ENCODE measurements around the gene RUNX1.
"Not testable (repeated sequence)": the region's sequence is repeated elsewhere in the genome, so short reads cannot be mapped to it uniquely, and the experiment has no call there.

Gene RUNX1

DNA sequence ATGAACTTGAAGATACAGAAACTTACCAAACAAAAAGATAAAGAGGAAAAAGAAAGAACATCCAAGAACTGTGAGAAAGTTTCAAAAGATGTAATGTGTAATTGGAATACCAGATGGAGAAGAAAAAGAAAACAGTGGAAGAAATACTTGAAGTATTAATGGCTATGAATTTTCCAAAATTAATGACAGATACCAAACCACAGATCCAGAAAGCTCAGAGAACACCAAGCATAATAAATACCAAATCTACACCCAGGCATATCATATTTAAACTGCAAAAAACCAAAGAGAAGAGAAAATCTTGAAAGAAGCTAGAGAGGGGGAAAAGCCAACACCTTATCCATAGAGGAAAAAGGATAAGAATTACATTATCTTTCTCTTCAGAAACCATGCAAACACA, 243.9 kb downstream of the RUNX1 start:
- no peak for DNase-seq (ENCODE audit: low read depth)

DNA sequence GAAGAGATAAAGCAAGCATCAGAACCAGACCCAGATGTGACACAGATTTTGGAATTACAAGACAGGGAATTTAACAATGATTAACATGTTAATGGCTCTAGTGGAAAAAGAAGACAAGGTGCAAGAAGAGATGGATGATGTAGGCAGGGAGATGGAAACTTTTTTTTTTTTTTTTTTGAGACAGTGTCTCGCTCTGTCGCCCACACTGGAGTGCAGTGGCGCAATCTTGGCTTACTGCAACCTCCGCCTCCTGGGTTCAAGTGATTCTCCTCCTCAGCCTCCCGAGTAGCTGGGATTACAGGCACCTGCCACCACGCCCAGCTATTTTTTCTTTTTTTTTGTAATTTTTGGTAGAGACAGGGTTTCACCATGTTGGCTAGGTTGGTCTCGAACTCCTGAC, 244.5 kb downstream of the RUNX1 start:
- DNase-seq (ENCODE audit: low read depth): not testable (repeated sequence)

DNA sequence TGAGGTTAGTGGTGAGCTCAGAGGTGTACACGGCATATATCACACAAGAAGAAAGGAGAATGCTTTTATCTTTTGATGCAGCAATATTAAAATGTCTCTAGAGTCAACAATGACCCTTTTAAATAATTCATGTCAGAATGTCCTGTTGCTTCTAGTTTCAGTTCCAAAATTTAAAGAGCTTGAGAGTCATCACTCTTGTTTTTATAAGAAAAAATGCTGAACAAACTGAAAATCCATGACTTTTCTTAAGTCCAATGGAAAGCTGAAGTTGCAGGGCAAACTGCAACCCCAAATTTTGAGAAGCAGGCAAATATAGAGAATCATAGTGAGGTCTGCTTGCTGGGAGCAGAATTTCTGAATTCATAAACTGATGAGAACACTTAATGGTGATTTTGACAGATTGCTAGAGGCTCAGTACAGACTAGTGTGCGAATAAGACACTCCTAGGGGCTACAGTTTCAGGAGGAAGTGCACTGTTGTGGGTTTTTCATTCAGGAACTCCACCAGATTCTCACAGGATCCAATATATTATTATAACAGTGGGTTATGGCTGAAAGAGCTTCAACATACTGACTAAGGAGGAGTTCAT, 245.2 kb downstream of the RUNX1 start:
- no peak for DNase-seq (ENCODE audit: low read depth)

DNA sequence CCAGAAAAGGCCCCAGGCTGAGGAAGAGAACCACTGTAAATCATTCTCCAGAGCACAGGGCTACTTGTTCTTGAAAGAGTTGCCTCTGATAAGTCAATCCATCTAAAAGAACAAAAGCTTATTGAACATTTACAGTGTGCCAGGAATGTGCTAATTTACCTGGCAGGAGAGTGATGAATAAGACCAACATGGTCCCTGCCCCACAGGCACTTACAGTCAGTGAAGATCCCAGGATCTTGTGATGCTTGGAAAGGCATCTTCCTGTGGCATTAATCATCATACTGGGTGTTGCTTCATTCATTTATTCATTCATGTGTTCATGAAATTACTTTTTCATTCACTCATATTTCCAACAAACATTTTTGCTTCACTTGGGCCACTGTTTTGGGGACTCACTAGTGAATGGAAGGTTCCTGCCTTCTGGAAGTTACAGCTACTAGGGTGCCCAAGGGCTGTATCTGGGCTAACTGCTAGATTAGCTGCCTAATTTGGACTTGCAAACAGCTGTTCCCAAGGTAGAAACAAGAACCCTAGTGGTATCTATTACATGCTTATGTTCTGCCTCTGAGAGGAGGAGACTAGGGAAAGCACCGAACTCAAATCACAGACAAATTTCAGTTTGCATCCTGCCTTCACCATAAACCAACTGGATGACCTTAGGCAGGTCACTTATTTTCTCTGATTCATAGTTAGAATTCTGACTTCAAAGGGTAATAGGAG, 246.8 kb downstream of the RUNX1 start:
- no peak for DNase-seq (ENCODE audit: low read depth)

DNA sequence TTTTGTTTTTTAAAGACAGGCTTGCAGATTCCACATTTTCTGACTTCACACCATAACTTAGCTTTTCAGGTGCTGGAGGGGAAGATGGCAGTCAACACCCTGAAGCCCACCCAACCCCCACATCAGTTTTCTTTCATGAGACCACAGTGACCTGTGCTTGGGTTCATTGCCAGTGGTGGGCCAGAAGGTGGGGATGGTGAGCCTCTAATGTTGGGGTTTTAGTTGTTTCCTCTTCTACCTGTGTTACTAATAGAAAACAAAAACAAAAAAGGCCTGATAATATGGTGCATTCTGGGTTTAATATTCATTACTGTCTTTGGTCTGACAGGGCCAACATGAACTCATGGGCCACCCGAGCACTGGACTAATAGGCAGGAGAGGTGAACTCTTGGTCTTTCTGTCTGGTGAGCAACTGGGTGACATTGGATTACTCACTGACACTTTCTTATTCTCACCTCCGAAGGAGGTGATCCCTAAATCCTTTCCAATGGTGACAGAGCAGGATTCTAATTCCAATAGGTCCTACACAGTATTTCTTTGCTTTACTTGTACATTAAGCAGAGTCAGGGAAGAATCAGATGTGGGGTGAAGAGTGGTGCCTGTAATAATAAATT, 247.5 kb downstream of the RUNX1 start:
- no peak for DNase-seq (ENCODE audit: low read depth)

DNA sequence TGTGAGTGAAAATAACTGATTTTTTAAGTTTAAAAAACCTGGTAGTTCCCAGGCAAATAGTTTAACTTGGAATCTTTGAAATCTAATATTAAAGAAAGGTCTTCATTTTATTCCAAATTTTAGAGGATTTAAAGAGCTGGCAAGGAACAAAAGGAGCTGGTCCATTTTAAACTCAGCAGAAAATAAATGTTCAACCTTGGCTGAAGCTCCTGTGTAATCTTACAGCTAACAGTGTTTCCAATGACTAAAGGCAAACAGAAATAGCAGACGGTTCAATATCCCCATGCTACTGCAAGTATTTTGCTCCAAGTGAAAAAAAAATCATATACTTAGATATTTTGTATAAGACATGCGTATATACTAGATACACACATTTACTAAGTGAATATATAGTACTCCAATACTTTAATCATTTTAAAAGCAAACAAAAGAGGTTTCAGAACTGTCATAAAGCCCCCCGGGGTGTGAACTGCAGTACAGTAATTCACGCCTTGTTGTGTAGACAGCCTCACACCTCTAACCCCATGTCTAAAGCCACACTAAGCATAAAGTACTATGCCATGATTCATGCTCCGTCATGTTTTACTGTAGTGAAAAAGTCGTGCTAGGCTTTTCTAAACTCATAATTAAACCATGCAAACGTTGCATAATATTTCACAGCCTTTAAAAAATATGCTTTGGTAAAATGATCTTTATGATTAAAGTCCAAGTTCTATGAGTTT, 248.1 kb downstream of the RUNX1 start:
- DNase-seq (ENCODE audit: low read depth): no peak

DNA sequence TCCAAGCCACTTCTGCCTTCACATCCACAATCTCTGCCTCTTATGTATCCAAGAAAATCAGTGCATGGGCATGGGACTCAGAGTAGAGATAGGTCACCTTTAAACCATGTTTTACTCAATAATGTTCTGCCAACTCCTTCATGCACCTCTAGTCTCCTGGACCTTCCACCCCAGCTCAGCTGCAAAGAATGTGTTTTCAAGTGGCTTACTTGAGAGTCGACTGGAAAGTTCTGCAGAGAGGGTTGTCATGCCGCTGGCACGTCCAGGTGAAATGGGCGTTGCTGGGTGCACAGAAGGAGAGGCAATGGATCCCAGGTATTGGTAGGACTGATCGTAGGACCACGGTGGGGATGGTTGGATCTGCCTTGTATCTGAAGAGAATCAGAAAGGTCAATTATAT, 250.0 kb downstream of the RUNX1 start:
- no peak for DNase-seq (ENCODE audit: low read depth)

DNA sequence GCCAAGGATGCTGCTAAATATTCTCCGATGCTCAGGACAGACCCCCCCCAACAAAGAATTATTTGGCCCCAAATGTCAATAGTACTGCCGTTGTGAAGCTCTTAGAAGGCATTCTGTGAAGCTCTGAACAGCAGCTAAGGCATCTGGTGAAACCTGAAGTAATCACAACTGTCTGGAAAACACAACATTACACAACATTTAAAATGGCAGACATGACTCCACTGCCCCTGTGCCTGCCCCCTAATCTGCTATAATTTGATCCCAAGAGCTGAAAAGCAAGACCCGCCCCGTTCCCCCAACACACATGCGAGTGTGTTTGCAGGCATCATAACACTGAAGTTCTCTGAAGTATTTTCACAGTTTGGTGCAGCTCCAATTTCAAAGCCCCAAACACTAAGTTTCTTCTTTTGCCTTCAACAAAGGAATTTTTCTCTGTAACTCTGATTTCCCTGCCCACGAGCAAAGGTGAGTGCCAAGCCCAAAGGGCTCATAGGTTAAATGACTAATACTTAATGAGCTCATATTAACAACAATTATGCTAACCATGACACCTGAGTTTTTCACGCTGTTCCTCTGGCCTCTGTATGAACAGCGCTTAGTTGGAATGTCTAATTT, 251.1 kb downstream of the RUNX1 start:
- DNase-seq (ENCODE audit: low read depth): no peak

DNA sequence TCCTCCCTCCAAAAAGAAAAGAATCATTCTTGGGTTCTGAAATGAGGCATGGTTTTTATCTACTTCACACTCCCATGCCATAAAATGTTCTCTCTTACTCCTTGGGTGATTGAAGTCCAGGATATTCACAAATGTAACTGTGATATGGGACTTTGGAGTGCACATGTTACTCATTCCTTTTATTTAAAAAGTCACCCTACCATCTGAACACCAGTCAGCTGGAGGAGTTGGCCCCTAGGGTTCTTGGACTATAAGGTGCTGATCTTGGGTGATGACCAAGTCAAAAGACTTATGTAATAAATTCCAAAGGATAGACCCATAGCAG, 251.9 kb downstream of the RUNX1 start:
- no peak for DNase-seq (ENCODE audit: low read depth)

DNA sequence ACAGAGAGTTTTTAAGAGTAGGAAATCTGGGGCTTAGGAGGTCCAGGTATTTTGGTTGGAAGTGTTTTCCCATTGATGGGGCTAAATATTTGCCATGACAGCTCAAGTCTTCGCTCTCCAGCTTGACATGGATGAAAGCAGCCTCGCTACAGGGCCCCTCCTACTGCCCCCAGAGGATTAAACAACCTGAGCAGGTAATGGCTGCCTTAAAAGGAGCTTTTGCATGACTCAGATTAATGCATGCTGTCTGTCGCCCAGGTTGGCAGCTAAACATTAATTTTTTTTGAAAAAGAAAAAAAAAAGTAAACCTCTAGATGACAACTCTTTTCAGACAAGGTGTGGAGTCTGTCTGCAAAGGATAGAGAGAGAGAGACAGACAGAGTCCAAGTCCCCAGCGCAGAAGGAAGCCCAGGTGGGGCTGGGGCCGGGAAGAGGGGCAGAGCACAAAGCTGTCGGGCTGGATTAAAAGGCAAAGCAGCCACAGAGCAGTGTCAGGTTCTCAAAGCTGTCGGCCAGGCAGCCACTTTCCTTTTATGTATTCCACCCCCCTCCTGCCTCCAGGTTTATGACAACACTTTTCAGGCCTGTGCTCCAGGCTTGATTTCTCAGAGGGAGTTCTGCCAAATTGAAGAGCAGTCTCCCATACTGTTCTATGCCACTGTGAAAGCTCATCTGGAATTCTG, 252.4 kb downstream of the RUNX1 start:
- no peak for DNase-seq (ENCODE audit: low read depth)

DNA sequence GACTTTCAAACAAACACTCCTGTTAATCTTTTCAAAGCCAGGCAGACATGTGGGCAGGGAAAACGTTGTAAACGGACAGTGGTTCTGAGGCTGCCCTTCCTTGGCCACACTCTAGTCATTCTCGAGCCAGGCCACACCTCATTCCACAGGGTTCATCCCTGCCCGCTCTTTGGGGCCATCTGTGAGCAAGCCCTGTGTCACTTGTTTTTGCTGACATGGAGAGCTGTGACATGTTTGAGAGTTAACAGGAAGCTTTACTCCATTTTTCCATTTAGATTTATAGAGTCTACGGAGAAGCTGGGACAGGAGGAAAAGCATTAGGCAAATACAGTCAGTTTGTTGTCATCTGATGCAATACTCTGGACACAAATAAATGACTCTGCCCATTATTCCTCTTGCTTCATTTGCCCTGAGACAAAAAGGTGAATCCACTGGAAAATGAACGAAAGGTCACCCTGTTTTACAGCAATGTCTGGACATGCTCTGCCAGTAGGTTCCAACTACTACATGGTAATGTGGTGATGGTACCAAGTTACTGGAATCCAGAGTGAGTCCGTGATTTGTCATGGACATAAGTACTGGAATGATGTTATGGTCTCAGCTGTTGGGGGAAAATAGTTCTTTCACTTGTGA, 253.4 kb downstream of the RUNX1 start:
- DNase-seq (ENCODE audit: low read depth): no peak

DNA sequence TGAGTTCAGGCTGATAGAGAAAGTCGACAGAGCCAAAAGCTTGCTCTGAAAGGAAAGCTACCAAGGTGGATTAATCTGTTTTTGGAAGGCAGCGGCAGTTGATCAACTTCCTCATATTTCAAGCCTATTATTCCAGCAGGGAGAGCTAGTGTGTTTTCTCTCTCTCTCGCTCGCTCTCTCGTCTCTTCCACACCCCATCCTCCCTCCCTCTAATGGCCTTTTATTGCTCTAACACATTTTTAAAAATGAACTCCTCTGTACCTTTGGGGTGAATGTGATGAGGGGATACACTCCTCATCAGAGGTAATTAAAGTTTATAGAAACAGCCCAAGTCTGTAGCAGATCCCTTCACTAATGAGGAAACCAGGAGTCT, 253.9 kb downstream of the RUNX1 start:
- DNase-seq (ENCODE audit: low read depth): no peak

DNA sequence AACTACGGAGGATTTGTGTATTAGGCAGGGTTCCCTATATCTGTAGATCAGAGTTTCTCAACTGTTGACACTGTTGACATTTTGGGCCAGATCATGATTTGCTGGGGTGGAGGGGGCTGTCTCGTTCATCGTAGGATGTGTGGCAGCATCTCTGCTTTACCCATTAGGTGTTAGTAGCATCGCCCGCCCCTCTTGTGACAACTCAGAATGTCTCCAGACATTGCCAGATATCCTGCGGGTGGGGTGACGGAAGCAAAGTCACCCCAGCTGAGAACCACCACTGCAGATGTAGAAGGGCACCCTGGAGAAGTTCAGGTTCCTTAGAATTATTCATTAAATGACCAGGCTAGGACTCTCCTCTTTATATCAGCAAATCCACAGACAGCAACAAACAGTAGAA, 254.4 kb downstream of the RUNX1 start:
- no peak for DNase-seq (ENCODE audit: low read depth)

DNA sequence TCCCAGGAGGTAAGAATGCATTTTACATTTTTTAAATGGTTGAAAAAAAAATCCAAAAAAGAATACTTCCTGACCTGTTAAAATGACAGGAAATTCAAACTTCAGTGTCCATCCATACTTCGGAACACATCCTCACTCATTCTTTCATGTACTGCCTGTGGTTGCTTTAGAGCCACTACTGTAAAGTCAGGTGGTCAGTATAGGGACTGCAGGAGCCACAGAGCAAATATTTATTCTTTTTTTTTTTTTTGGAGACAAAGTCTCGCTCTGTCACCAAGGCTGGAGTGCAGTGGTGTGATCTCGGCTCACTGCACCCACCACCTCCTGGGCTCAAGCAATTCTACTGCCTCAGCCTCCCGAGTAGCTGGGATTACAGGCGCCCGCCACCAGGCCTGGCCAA, 255.6 kb downstream of the RUNX1 start:
- no peak for DNase-seq (ENCODE audit: low read depth)

DNA sequence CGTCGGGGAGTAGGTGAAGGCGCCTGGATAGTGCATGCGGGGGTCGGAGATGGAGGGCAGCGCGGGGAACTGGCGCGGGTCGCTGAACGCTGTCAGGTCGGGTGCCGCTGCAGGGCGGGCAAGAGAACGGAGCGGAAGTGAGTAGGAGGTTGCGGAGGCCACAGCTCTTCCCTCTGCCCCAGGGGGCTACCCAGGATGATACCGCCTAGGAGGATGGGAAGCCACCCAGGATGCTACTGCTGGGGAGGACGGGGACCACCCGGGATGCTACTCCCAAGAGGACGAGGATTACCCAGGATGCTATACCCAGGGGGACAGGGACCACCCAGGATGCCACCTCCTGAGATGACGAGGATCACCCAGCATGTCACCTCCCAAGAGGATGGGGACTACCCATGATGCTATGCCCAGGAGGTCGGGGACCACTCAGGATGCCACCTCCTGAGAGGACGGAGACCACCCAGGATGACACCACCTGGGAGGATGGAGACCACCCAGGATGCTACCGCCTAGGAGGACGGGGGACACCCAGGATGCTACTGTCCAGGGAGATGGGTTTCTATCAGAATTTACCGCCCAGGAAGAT, 256.5 kb downstream of the RUNX1 start:
- DNase-seq (ENCODE audit: low read depth): no peak

DNA sequence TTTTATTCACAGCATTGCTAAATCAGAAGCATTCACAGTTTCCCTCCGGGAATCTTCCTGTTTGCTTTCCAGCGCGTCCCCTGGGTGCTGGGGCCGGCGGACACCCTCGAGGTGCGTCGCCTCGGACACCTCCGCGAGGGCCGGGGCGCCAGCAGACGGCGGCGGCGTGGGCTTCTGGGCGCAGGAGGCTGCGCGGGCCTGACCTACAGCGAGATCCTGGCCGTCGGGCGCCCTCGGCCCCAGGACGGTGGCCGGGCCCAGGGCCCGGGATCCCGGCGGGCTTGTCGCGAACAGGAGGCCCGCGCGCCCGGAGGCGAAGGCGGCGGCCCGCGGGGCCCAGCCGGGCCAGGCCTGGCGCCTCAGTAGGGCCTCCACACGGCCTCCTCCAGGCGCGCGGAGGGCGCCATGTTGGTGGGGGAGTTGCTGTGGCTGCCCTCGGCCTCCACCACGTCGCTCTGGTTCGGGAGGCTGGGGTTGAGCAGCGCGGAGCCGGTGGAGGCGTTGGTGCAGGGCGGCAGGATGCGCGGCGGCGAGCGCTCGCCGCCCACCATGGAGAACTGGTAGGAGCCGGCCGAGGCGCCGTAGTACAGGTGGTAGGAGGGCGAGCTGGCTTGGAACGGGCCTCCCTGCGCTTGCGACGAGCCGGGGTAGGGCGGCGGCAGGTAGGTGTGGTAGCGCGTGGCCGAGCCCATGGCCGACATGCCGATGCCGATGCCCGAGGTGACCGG, 257.2 kb downstream of the RUNX1 start:
- no peak for DNase-seq (ENCODE audit: low read depth)

DNA sequence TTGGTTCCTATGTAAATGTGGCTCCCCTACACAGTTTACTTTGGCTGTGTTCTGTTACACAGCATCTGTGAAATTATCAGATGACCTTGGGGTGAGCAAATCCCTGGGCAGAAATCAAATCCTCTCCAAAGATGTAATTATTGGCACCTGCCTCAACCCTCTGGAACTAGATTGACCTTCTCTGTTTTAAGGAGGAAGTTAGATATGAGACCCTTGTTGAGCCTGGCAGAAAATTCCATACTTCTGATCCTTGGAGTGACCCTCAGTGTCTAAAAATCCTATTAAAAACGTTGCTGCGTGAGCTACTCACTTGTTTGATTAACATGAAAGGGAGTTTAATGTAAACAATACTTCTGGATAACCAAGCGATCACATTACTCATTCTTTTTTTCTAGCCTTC, 258.3 kb downstream of the RUNX1 start:
- DNase-seq (ENCODE audit: low read depth): no peak

DNA sequence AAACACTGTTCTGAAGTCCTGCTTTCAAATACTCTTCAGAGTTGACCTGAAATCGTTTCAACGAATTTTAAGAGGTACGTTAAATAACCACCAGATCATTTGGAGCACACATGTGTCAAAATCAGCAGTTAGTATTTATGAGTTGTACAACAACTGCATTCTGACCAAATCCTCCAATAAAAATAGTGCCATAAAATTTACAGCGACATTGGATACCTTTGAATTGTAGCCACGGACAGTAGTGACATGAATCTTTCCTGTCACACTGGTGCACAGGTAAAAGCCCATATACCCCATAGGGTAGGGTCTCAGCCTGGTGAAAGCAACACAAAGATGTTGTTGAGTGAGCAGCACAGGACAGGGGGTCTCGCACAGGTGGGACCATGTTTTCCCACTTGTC, 258.8 kb downstream of the RUNX1 start:
- DNase-seq (ENCODE audit: low read depth): no peak

DNA sequence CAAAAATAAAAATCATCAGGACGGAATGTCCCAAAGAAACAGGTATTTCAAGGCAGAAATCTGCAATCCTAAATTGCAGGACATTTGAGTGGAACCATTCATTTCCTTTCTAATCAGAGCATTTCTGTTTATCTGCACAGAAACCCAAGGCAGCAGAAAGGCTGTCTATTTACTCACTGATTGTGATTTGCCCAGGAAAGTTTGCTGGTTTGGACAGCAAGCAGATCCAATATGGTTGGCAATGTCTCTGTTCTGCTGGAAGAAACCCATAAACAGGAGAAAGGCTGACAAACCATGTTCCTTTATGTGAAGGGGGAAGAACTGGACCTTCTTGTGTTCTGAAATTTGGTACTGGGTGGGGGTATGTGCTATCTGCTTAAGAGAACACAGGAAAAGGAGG, 260.2 kb downstream of the RUNX1 start:
- DNase-seq (ENCODE audit: low read depth): no peak

DNA sequence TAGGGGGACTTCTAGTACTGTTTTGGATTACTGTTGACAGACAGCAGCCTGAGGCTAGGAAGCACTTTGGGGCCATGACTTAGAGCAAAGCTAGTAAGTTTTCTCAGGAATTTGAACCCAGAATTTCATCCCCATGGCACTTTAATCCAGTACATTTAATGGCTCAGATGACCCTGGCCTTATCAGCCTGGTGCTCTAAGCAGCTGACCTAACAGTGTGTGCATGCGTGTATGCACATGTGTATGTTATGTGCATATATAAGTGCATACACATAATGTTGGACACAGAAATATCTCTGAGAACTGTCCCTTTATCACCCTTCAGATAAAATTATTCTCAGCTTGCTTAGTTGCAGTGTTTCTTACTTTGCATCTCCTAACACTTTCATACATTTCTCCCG, 265.3 kb downstream of the RUNX1 start:
- DNase-seq (ENCODE audit: low read depth): no peak

All from stimulated activated CD8-positive, alpha-beta memory T cell treated with anti-CD3 and anti-CD28 coated beads, Interleukin-15, amount 100 ng/mL, for 1 hour (primary cell).